H9 (cell line): Measurements from ENCODE around the gene GPC3. TPM values are rescaled to one million over a fixed set of nuclear protein-coding genes. Genes with fewer than 3 reads are reported as not detected.
A peak's percentile ranks its signal among the peaks of the same experiment; 100 is the strongest.

Experiments
- DNase-seq: peaks from one replicate; pipeline ENCODE4 v3.0.0-alpha.2; 2017
- H2AFZ ChIP-seq: one replicate; pipeline ENCODE4 v1.6.1; 2013; ENCODE audit warnings: mild to moderate bottlenecking, low read length, control low read depth, moderate library complexity
- H2AK5ac ChIP-seq: 2 replicates; pipeline ENCODE4 v1.6.1; 2013; ENCODE audit warnings: low read length, control low read depth, mixed read lengths; ENCODE audit not compliant: insufficient read length
- H2BK120ac ChIP-seq: one replicate; pipeline ENCODE4 v1.6.1; 2013; ENCODE audit warnings: low read depth, mild to moderate bottlenecking, low read length, control low read depth, inconsistent platforms; ENCODE audit not compliant: poor library complexity, severe bottlenecking
- H2BK12ac ChIP-seq: 2 replicates; pipeline ENCODE4 v1.6.1; 2013; ENCODE audit warnings: low read length, control low read depth, mixed read lengths, low read depth; ENCODE audit not compliant: insufficient read length
- H2BK15ac ChIP-seq: 2 replicates; pipeline ENCODE4 v1.6.1; 2013; ENCODE audit warnings: low read depth, low read length, control low read depth
- H2BK20ac ChIP-seq: one replicate; pipeline ENCODE4 v1.6.1; 2013; ENCODE audit warnings: low read depth, mild to moderate bottlenecking, low read length, control low read depth, inconsistent platforms; ENCODE audit not compliant: poor library complexity, severe bottlenecking
- H2BK5ac ChIP-seq: 2 replicates; pipeline ENCODE4 v1.6.1; 2013; ENCODE audit warnings: low read length, control low read depth, mixed read lengths; ENCODE audit not compliant: insufficient read length
- H3K14ac ChIP-seq: 2 replicates; pipeline ENCODE4 v1.6.1; 2013; ENCODE audit warnings: low read length, control low read depth; ENCODE audit not compliant: insufficient read depth
- H3K18ac ChIP-seq: 2 replicates; pipeline ENCODE4 v1.6.1; 2013; ENCODE audit warnings: low read depth, mild to moderate bottlenecking, mixed read lengths, low read length, control low read depth; ENCODE audit not compliant: insufficient read length
- H3K23ac ChIP-seq: 2 replicates; pipeline ENCODE4 v1.6.1; 2013; ENCODE audit warnings: low read length, control low read depth, mixed read lengths, low read depth; ENCODE audit not compliant: insufficient read length
- H3K23me2 ChIP-seq: 2 replicates; pipeline ENCODE4 v1.6.1; 2013; ENCODE audit warnings: low read depth, mild to moderate bottlenecking, mixed read lengths, low read length, control low read depth; ENCODE audit not compliant: insufficient read length, poor library complexity, severe bottlenecking
- H3K27ac ChIP-seq: 2 replicates; pipeline ENCODE4 v1.5.1; 2013; ENCODE audit warnings: low read length, control low read depth, mixed read lengths, low read depth; ENCODE audit not compliant: insufficient read length
- H3K27me3 ChIP-seq: 2 replicates; pipeline ENCODE4 v1.6.1; 2013; ENCODE audit warnings: low read length, control low read depth, inconsistent platforms; ENCODE audit not compliant: insufficient read depth
- H3K4ac ChIP-seq: 2 replicates; pipeline ENCODE4 v1.6.1; 2013; ENCODE audit warnings: low read depth, mild to moderate bottlenecking, control low read depth, inconsistent platforms, low read length, moderate library complexity
- H3K4me1 ChIP-seq: 2 replicates; pipeline ENCODE4 v1.6.1; 2013; ENCODE audit warnings: low read length, control low read depth, inconsistent platforms; ENCODE audit not compliant: insufficient read depth
- H3K4me2 ChIP-seq: 2 replicates; pipeline ENCODE4 v1.6.1; 2013; ENCODE audit warnings: low read length, control low read depth, mixed read lengths; ENCODE audit not compliant: insufficient read length, insufficient read depth
- H3K56ac ChIP-seq: 2 replicates; pipeline ENCODE4 v1.6.1; 2013; ENCODE audit warnings: low read depth, mild to moderate bottlenecking, mixed read lengths, low read length, control low read depth; ENCODE audit not compliant: insufficient read length
- H3K79me1 ChIP-seq: 2 replicates; pipeline ENCODE4 v1.6.1; 2013; ENCODE audit warnings: low read depth, mild to moderate bottlenecking, moderate library complexity, low read length, control low read depth, inconsistent platforms; ENCODE audit not compliant: insufficient read depth, poor library complexity, severe bottlenecking
- H3K79me2 ChIP-seq: 2 replicates; pipeline ENCODE4 v1.6.1; 2013; ENCODE audit warnings: low read length, control low read depth, inconsistent platforms; ENCODE audit not compliant: insufficient read depth
- H3K9ac ChIP-seq: 2 replicates; pipeline ENCODE4 v1.6.1; 2013; ENCODE audit warnings: low read length, control low read depth, mixed read lengths; ENCODE audit not compliant: insufficient read length; ENCODE audit errors: extremely low read depth
- H3K9me3 ChIP-seq: one replicate; pipeline ENCODE4 v1.6.1; 2013; ENCODE audit warnings: low read depth, low read length, inconsistent platforms; ENCODE audit not compliant: control insufficient read depth
- H3T11ph ChIP-seq: one replicate; pipeline ENCODE4 v1.6.1; 2013; ENCODE audit warnings: mild to moderate bottlenecking, low read length, control low read depth, inconsistent platforms
- H4K20me1 ChIP-seq: one replicate; pipeline ENCODE4 v1.6.1; 2013; ENCODE audit not compliant: control insufficient read depth, insufficient read length, insufficient read depth
- H4K5ac ChIP-seq: 2 replicates; pipeline ENCODE4 v1.6.1; 2013; ENCODE audit warnings: low read depth, mild to moderate bottlenecking, mixed read lengths, low read length, control low read depth; ENCODE audit not compliant: insufficient read length
- H4K8ac ChIP-seq: replicated peaks from 2 replicates; pipeline ENCODE4 v1.6.1; 2013; ENCODE audit warnings: low read length, control low read depth, mixed read lengths, low read depth; ENCODE audit not compliant: insufficient read length
- H4K91ac ChIP-seq: 2 replicates; pipeline ENCODE4 v1.6.1; 2013; ENCODE audit warnings: low read depth, mild to moderate bottlenecking, moderate library complexity, mixed read lengths, low read length, control low read depth; ENCODE audit not compliant: insufficient read length
- H3K27ac Mint-ChIP-seq, 3 experiments: 2 replicates in 2 of 3; 3 replicates in 1 of 3; pipeline ENCODE4 v1.8.0; 2020 to 2021; ENCODE audit warnings: mixed read lengths in 3 of 3, mild to moderate bottlenecking in 1 of 3, moderate library complexity in 1 of 3
- H3K27me3 Mint-ChIP-seq: 2 replicates; pipeline ENCODE4 v1.8.0; 2021; ENCODE audit warnings: low read depth, mild to moderate bottlenecking, moderate library complexity, mixed read lengths
- H3K36me3 Mint-ChIP-seq, 3 experiments: 2 replicates in 2 of 3; 3 replicates in 1 of 3; pipeline ENCODE4 v1.8.0; 2020 to 2021; ENCODE audit warnings: low read depth in 3 of 3, mixed read lengths in 3 of 3; ENCODE audit not compliant: insufficient read depth in 1 of 3
- H3K4me1 Mint-ChIP-seq, 2 experiments: 2 replicates each; pipeline ENCODE4 v1.8.0; 2020; ENCODE audit warnings: mixed read lengths in 2 of 2
- H3K4me3 Mint-ChIP-seq, 2 experiments: 2 replicates in 1 of 2; 3 replicates in 1 of 2; pipeline ENCODE4 v1.8.0; 2020 to 2021; ENCODE audit warnings: mild to moderate bottlenecking in 2 of 2, mixed read lengths in 2 of 2, moderate library complexity in 1 of 2
- H3K9me3 Mint-ChIP-seq, 2 experiments: 2 replicates in 1 of 2; 3 replicates in 1 of 2; pipeline ENCODE4 v1.8.0; 2020; ENCODE audit warnings: mild to moderate bottlenecking in 2 of 2, mixed read lengths in 2 of 2, moderate library complexity in 1 of 2
- WGBS: extraction: QIAGEN DNeasy Blood & Tissue Kit; methylation state at CpG from one replicate; pipeline ENCODE4 v1.1.7; 2013; ENCODE audit warnings: missing lambda C conversion rate, low lambda C conversion rate, mixed read lengths; ENCODE audit not compliant: insufficient read length; ENCODE audit errors: extremely low coverage; 5-methylcytosine and 5-hydroxymethylcytosine counted together
- total RNA-seq: library from RNA; stranded (reverse); gene quantifications from 2 replicates; pipeline ENCODE4 v1.2.1, GENCODE V29; 2021
- TF ChIP-seq, protein P1 (sequence below): fragments of 200-600 bp; sonication (generic); conservative IDR thresholded peaks from 3 replicates; pipeline ENCODE4 v1.8.0; 2021; ENCODE audit warnings: antibody characterized with exemption, mild to moderate bottlenecking

The GPC3 gene
- total RNA-seq, 1 experiment from 2014 or later = 108 TPM

- Mint-ChIP-seq H3K4me1 (peaks cover 22 to 26% of the 10 kb centered on the region in 2 experiments), H3K27ac (peak overlapping the region in 1 of 3 experiments; percentile 92; a peak in 3 of 7 replicates), H3K4me3 (no peak overlapping the region), H3K27me3 (no peaks in the 10 kb centered on the region; the same call in 1 of the 2 replicates), H3K9me3 (peaks cover 12 to 17% of the 10 kb centered on the region in 2 experiments), H3K36me3 (peaks cover 26 to 47% (median 31%) of the 10 kb centered on the region in 3 experiments)
- Histone ChIP-seq H2BK12ac (no peak overlapping the region), H2BK20ac (no peak overlapping the region), H3K23ac (no peak overlapping the region), H4K8ac (no peak overlapping the region), H3K56ac (no peak overlapping the region), H3K27me3 (no peaks in the 10 kb centered on the region), H3K9me3 (no peaks in the 10 kb centered on the region), H3K79me1 (no peaks in the 10 kb centered on the region), H3K9ac (no peak overlapping the region), H2AK5ac (no peak overlapping the region), H3T11ph (no peak overlapping the region), H3K4me2 (no peak overlapping the region), H2BK15ac (no peak overlapping the region), H3K4me1 (no peaks in the 10 kb centered on the region), H3K79me2 (no peaks in the 10 kb centered on the region), H4K91ac (no peak overlapping the region), H2AFZ (no peak overlapping the region), H3K14ac (no peak overlapping the region; the same call in 1 of the 2 replicates), H3K18ac (peak overlapping the region; percentile 15), H2BK120ac (no peak overlapping the region), H3K4ac (no peak overlapping the region), H3K23me2 (no peaks in the 10 kb centered on the region), H3K27ac (no peak overlapping the region), H2BK5ac (no peak overlapping the region), H4K20me1 (no peaks in the 10 kb centered on the region), H4K5ac (no peak overlapping the region)
- no CpG with 5 or more reads among the region's 3 CpGs for WGBS
- no peak for DNase-seq
- TF ChIP-seq, protein P1, sequence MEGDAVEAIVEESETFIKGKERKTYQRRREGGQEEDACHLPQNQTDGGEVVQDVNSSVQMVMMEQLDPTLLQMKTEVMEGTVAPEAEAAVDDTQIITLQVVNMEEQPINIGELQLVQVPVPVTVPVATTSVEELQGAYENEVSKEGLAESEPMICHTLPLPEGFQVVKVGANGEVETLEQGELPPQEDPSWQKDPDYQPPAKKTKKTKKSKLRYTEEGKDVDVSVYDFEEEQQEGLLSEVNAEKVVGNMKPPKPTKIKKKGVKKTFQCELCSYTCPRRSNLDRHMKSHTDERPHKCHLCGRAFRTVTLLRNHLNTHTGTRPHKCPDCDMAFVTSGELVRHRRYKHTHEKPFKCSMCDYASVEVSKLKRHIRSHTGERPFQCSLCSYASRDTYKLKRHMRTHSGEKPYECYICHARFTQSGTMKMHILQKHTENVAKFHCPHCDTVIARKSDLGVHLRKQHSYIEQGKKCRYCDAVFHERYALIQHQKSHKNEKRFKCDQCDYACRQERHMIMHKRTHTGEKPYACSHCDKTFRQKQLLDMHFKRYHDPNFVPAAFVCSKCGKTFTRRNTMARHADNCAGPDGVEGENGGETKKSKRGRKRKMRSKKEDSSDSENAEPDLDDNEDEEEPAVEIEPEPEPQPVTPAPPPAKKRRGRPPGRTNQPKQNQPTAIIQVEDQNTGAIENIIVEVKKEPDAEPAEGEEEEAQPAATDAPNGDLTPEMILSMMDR = no peak
Measured at GRCh38 chrX:133544115-133544514, 441.3 kb downstream of the GPC3 start.
